Right lobe of liver (tissue), 6 donors: ENCODE data around the gene SOX12. TPM values are rescaled to one million over a fixed set of nuclear protein-coding genes. Genes with fewer than 3 reads are reported as not detected.

ENCODE experiments used
- ATAC-seq, 4 donors: fragments of 200-7000 bp; cut with Tn5 transposase; one replicate each; pipeline ENCODE4 v1.9.1; 2020; ENCODE audit warnings: mild to moderate bottlenecking in 4 of 4, moderate library complexity in 4 of 4
- DNase-seq, 3 donors: peaks; one replicate each; pipeline ENCODE4 v3.0.0-alpha.2; 2020
- H3K27ac ChIP-seq, 3 donors: fragments of 200-600 bp; one replicate each; pipeline ENCODE4 v1.8.0; 2022
- H3K27me3 ChIP-seq, 2 donors: fragments of 200-600 bp; one replicate each; pipeline ENCODE4 v1.8.0; 2022
- H3K36me3 ChIP-seq, 4 donors: fragments of 200-600 bp; sonication (generic) in 1 of 4; one replicate each; pipeline versions ENCODE4 v1.5.1 to v1.8.0; 2017 to 2022; ENCODE audit warnings: control low read depth in 1 of 4
- H3K4me1 ChIP-seq, 4 donors: fragments of 200-600 bp; sonication (generic) in 1 of 4; one replicate each; pipeline versions ENCODE4 v1.5.1 to v1.8.0; 2017 to 2022; ENCODE audit warnings: control low read depth in 1 of 4
- H3K4me3 ChIP-seq, 3 donors: fragments of 200-600 bp; one replicate each; pipeline ENCODE4 v1.8.0; 2022
- H3K9me3 ChIP-seq, 4 donors: fragments of 200-600 bp; sonication (generic) in 1 of 4; one replicate each; pipeline versions ENCODE4 v1.5.1 to v1.8.0; 2017 to 2022; ENCODE audit warnings: control low read depth in 1 of 4
- POLR2A ChIP-seq: fragments of 450-650 bp; IDR thresholded peaks from one replicate; pipeline ENCODE4 v1.6.1; 2017; ENCODE audit warnings: antibody characterized with exemption, mild to moderate bottlenecking
- WGBS: methylation state at CpG from one replicate; pipeline ENCODE4 v1.1.6; 2018; ENCODE audit warnings: low coverage, low lambda C conversion rate; ENCODE audit not compliant: insufficient coverage; ENCODE audit errors: missing lambda C conversion rate; 5-methylcytosine and 5-hydroxymethylcytosine counted together
- intact Hi-C, 2 donors: fragments of 100-400 bp; cut with DNase I; formaldehyde crosslinking; loops; one replicate each; pipeline versions ENCODE4 v1.11.2 to v1.14.1; 2022
- total RNA-seq, 6 experiments: library from RNA; depleted of rRNA in 2 of 6; stranded (reverse); fragments of >200 nt in 2 of 6; fragmentation: NEBNext Ultra II Directional in 3 of 6; extraction: Animal tissue kit (Norgen Biotek cat#: 25700) in 3 of 6; gene quantifications; one replicate each; pipeline versions ENCODE4 v1.1.0 to v1.2.4, GENCODE V29; 2016 to 2023
- TF ChIP-seq, protein P1 (sequence below), 4 donors: fragments of 200-600 bp in 3 of 4; fragments of 450-650 bp in 1 of 4; IDR thresholded peaks; one replicate each; pipeline versions ENCODE4 v1.5.1 to v1.8.0; 2016 to 2022; ENCODE audit warnings: antibody characterized with exemption in 4 of 4, mild to moderate bottlenecking in 2 of 4
- donor health status: DM: no; HTN: yes; CAD: no.
- donor health status: DM: no; HTN: no; CAD: no.
- donor health status: DM: no; HTN: no; CAD: no.
- donor health status: DM: no; HTN: yes; CAD: no.
- donor health status: DM: no; HTN: yes; CAD: no.

SOX12 gene
- total RNA-seq, 6 experiments from 2014 or later = 3.6 to 6.4 (median 4.6) TPM

DNA sequence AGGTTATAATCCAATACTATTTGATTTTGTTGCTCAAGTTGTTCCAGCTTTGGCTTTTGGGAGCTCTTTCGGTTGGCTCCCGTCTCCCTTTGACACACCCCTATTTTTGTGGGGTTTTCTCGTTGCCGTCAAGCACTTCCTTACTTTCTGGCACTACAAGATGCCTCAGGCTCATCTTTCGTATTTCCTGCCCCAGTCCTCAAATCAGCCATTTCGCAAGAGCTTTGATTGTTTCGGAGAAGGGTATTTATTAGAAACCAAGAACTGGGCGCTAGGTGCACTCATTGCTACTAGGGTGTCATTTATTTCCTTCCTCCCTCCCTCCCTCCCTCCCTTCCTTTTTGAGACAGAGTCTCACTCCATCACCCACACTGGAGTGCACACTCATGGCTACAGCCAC is 13.3 kb upstream of the SOX12 start:
- TF ChIP-seq POLR2A = no peak
- TF ChIP-seq, protein P1, sequence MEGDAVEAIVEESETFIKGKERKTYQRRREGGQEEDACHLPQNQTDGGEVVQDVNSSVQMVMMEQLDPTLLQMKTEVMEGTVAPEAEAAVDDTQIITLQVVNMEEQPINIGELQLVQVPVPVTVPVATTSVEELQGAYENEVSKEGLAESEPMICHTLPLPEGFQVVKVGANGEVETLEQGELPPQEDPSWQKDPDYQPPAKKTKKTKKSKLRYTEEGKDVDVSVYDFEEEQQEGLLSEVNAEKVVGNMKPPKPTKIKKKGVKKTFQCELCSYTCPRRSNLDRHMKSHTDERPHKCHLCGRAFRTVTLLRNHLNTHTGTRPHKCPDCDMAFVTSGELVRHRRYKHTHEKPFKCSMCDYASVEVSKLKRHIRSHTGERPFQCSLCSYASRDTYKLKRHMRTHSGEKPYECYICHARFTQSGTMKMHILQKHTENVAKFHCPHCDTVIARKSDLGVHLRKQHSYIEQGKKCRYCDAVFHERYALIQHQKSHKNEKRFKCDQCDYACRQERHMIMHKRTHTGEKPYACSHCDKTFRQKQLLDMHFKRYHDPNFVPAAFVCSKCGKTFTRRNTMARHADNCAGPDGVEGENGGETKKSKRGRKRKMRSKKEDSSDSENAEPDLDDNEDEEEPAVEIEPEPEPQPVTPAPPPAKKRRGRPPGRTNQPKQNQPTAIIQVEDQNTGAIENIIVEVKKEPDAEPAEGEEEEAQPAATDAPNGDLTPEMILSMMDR (IDR thresholded peaks at IDR 0.05) = no peak
- WGBS = 70% methylated on average over 8 of the region's 8 CpGs
- ATAC-seq (no peak), DNase-seq (no peak)
- Histone ChIP-seq H3K4me3 (no peak overlapping the region), H3K27me3 (no peaks in the 10 kb centered on the region), H3K9me3 (no peaks in the 10 kb centered on the region), H3K4me1 (no peaks in the 10 kb centered on the region), H3K27ac (no peak overlapping the region), H3K36me3 (no peaks in the 10 kb centered on the region)
- intact Hi-C loops = no loop called here

DNA sequence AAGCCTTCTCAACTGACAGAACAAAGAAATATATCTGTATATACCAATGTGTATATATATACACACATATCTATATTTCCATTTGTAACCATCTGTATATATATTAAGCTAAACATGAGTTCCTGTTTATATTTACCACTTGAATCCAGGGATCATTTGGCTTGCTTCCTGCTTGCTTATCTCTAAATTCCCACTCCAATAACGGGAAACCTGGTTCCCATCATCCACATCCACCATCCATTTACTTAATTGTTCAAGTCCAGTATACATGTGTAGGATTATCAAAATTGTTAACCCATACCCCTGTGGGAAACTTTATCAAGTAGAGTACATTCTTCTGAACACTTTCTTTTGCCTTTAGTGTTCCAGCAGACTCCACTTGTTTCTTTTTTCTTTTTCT is 12.5 kb upstream of the SOX12 start:
- no peak overlapping the region for H3K27ac ChIP-seq
- no peak overlapping the region for H3K4me3 ChIP-seq
- no peak for ATAC-seq
- 29% methylated on average over 1 of the region's 1 CpG for WGBS
- no peaks in the 10 kb centered on the region for H3K36me3 ChIP-seq
- H3K9me3 ChIP-seq = no peaks in the 10 kb centered on the region
- intact Hi-C loops = no loop called here
- no peaks in the 10 kb centered on the region for H3K4me1 ChIP-seq
- H3K27me3 ChIP-seq = no peaks in the 10 kb centered on the region
- no peak for DNase-seq
- TF ChIP-seq, protein P1 (IDR thresholded peaks at IDR 0.05) = no peak
- no peak for TF ChIP-seq POLR2A

DNA sequence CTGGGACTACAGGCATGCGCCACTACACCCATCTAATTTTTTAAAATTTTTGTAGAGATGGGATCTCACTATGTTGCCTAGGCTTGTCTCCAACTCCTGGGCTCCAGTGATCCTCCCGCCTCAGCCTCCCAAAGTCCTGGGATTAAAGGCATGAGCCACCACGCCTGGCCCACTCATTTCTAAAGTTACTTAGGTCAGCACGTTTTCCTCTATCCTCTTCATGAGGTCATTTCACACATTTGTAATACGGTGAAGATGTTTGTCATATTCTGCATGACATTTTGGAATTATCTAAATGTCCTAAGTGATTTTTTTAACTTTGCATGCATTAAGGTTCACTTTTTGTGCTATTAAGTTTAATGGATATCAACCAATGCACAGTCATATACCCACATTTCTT is 11.9 kb upstream of the SOX12 start:
- DNase-seq (no peak), ATAC-seq (no peak)
- TF ChIP-seq, protein P1 (IDR thresholded peaks at IDR 0.05) = no peak
- no peak for TF ChIP-seq POLR2A
- no peaks in the 10 kb centered on the region for H3K36me3 ChIP-seq
- intact Hi-C loops = no loop called here
- H3K4me3 ChIP-seq = no peak overlapping the region
- no peaks in the 10 kb centered on the region for H3K9me3 ChIP-seq
- H3K27me3 ChIP-seq = no peaks in the 10 kb centered on the region
- 76% methylated on average over 5 of the region's 5 CpGs for WGBS
- H3K4me1 ChIP-seq = no peaks in the 10 kb centered on the region
- no peak overlapping the region for H3K27ac ChIP-seq

DNA sequence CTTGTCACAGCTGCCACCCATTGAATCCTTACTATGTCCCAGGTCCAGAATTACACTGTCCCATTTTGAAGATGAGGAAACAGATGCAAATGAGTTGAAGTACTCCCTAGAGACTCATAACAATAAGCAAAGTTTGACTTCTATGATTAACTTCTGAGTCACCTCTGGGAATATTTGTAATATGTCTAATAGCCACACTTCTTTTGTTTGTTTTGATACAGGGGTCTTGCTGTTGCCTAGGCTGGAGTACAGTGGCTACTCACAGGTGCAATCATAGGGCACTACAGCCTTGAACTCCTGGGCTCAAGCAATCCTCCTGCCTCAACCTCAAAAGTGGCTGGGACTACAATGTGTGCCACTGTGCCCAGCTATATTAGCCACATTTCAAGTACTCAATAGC is 11.4 kb upstream of the SOX12 start:
- Histone ChIP-seq H3K9me3 (no peaks in the 10 kb centered on the region), H3K36me3 (no peaks in the 10 kb centered on the region), H3K4me3 (no peak overlapping the region), H3K27me3 (no peaks in the 10 kb centered on the region), H3K27ac (no peak overlapping the region), H3K4me1 (no peaks in the 10 kb centered on the region)
- ATAC-seq (no peak), DNase-seq (no peak)
- TF ChIP-seq, protein P1 (IDR thresholded peaks at IDR 0.05) = no peak
- no peak for TF ChIP-seq POLR2A
- intact Hi-C loops = no loop called here
